HG03571 (cell line): ENCODE results near the gene SPRR2E.
"Not testable (repeated sequence)": the region's sequence is repeated elsewhere in the genome, so short reads cannot be mapped to it uniquely, and the experiment has no call there.

Experiments
- ATAC-seq: cut with Tn5 transposase; IDR thresholded peaks from one replicate; pipeline ENCODE4 v1.9.1; 2021; ENCODE audit not compliant: unreplicated experiment

SPRR2E gene

DNA sequence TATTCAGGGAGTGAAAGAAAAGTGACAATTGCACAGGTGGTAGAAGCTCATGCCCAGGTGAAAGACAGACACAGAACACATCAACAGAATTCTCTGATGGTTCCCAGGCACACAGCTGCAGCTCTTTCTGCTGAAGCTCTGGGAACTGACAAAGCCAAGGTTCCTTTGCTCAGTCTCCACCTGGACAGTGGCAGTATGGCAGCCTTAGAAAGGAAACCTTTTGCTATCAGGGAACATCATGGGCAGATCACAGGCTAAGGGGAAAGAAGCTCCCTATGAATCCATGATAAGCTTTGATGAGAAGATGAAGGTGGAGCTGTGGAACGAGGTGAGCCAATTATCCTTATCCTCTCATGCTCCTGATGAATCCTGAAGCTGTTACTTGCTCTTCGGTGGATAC lies 24.1 kb downstream of the SPRR2E start:
- ATAC-seq, result no peak

DNA sequence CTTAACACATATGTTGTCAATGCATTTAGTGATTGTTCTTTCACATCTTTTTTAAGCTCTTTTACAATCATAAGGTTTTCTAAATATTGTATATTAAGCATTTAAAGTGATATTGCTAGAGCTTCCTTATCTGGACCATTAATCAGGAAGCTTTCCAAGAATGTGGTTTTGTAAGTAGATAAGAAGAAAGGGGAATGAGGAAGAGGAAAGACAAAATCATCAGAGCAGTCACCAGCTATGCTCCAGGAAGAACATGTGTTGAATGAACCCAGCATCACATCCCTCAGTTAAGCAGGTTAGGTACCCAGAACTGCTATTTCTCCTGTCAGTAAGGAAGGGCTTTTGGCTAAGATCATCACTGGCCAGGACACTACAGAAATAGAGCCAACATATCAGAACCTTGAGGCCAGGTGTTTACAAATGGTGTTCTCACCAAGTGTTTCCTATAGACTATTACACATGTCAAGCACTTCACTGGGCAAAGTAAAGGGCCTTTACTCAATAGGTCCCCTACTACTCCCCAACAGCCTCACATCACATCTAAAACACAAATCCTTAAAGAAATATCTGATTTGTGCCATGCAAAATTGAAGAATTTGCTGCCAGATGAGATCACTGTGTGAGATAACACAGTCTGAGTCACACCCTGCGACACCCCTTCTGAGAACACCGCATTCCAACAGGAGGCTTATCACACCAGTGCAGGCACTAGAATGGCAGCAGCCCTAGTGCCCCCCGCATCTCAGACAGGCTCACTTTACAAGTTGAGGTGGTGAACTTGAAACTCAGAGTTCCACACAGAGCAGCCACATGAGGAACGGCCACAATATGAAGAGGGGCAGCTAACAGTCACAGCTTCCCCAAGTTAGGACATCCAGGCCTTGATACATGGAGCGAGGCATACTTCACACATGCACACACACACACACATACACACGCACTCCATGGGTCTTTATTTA lies 35.2 kb downstream of the SPRR2E start:
- no peak for ATAC-seq

DNA sequence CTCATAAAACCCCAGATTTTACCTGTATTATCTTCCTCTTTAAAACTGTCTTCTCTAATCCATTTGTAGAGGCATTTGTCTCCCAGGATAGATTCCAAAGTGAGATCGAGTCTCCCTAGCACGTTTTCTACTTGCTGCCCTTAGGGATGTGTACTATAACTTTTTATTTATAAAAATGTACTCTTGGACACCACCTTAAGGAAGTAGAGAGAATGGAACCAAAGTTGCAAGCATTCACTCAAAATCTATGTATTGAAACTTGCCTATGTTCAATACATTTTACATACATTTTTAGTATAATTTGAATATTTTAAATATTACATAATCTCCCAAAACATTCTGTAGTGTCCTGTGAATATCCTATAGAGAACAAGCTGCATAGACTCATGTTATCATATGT lies 36.2 kb downstream of the SPRR2E start:
- no peak for ATAC-seq

DNA sequence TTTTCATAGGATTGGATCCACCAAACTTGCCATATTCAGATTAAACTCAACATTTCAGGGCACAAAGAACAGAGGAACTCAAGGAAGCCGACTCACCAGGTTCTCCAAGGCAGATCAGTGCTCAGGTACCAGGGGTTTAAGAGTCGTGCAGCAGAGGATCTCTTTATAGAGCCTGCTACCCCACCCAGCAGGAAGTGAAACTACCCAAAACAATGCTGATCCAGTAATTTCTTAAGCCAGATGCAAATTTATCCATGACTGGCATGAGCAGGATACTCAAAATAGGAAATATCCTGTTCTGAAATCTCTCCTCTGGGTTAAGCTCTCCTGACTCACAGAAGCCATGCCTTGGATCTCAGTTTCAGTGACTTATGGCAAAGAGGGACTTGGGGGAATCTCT lies 37.0 kb downstream of the SPRR2E start, which contains the start of gene SPRR2A:
SPRR2A (minus strand) TSS at position 138 of the 400 bp plus-strand sequence. CDS start 777 bp downstream, outside the sequence.
- ATAC-seq, result no peak

DNA sequence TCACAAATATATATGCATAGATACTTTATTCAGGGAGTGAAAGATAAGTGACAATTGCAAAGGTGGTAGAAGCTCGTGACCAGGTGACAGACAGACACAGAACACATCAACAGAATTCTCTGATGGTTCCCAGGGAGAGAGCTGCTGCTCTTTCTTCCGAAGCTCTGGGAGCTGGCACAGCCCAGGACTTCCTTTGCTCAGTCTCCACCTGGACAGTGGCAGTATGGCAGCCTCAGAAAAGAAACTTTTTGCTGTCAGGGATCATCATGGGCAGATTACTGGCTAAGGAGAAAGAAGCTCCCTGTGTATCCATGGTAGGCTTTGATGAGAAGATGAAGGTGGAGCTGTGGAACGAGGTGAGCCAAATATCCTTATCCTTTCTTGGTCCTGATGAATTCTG lies 38.2 kb downstream of the SPRR2E start:
- ATAC-seq, result not testable (repeated sequence)

DNA sequence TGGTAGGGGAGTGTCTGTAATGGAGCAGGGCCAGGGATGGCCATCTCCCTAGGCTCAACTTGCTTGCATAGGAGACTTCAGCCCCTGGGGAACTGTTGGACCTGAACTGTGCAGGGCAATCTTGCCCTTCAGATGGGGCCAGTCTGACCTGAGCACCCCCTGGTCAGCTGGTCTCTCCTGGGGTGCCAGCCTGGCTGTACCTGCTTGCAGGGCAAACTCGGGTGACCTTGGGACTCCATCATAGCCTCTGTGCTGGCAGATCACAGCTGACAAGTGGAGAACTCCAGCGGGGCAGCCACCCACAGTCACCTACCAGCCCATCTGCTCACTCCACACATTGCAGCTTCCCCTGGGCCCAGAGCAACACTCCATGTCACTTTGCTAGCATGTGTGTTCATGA lies 45.1 kb downstream of the SPRR2E start:
- no peak for ATAC-seq
